H1 (cell line): ENCODE results near the gene OXCT2. TPM values are rescaled to one million over a fixed set of nuclear protein-coding genes. Genes with fewer than 3 reads are reported as not detected.

Experiments
- ATF3 ChIP-seq: IDR thresholded peaks from 2 replicates; pipeline ENCODE4 v1.6.1; 2011; ENCODE audit warnings: low read depth, mild to moderate bottlenecking, low read length; ENCODE audit not compliant: insufficient read depth
- CTCF ChIP-seq, 3 experiments: IDR thresholded peaks; 1 replicate in 2 of 3; 2 replicates in 1 of 3; pipeline versions ENCODE4 v1.5.1 to v1.6.1; 2011; ENCODE audit warnings: low read length in 3 of 3, mild to moderate bottlenecking in 3 of 3, inconsistent platforms in 2 of 3, low read depth in 1 of 3, moderate library complexity in 1 of 3; ENCODE audit not compliant: insufficient read depth in 1 of 3; ENCODE audit errors: control extremely low read depth in 1 of 3
- JUND ChIP-seq: IDR thresholded peaks from 2 replicates; pipeline ENCODE4 v1.6.1; 2011; ENCODE audit warnings: mild to moderate bottlenecking, improper control_type of control experiment, low read length
- KDM1A ChIP-seq: fragments of 200-600, 300-600 bp; sonication (generic); IDR thresholded peaks from 2 replicates; pipeline ENCODE4 v1.7.1; 2016; ENCODE audit warnings: mild to moderate bottlenecking, low read length, borderline replicate concordance
- RAD21 ChIP-seq, 2 experiments: IDR thresholded peaks in 1 of 2; conservative IDR thresholded peaks in 1 of 2; 2 replicates each; pipeline ENCODE4 v1.6.1; 2011; ENCODE audit warnings: low read depth in 2 of 2, low read length in 2 of 2, improper control_type of control experiment in 1 of 2, inconsistent platforms in 1 of 2, mild to moderate bottlenecking in 1 of 2, moderate library complexity in 1 of 2
- RNF2 ChIP-seq: fragments of 200-900, 300-1000 bp; sonication (generic); IDR thresholded peaks from 2 replicates; pipeline ENCODE4 v1.7.1; 2016; ENCODE audit warnings: borderline replicate concordance, low read depth, mild to moderate bottlenecking, antibody characterized with exemption, low read length; ENCODE audit not compliant: poor library complexity, severe bottlenecking; ENCODE audit errors: missing control alignments
- SRF ChIP-seq: IDR thresholded peaks from 2 replicates; pipeline ENCODE4 v1.6.1; 2011; ENCODE audit warnings: mild to moderate bottlenecking, low read depth, low read length, moderate library complexity
- TAF7 ChIP-seq: optimal IDR thresholded peaks from 2 replicates; pipeline ENCODE3; 2011; ENCODE audit warnings: low read depth, mild to moderate bottlenecking, inconsistent platforms, low read length, moderate library complexity, borderline replicate concordance
- TEAD4 ChIP-seq: IDR thresholded peaks from 2 replicates; pipeline ENCODE4 v1.6.1; 2012; ENCODE audit warnings: low read depth, low read length, inconsistent platforms, mixed read lengths
- polyA plus RNA-seq, 7 experiments: library from polyadenylated mRNA; depleted of rRNA in 3 of 7; stranded (reverse) in 5 of 7; unstranded in 2 of 7; fragments of >200 nt in 5 of 7; fragments of 200-250 nt in 2 of 7; gene quantifications; 1 replicate in 5 of 7; 2 replicates in 1 of 7; 4 replicates in 1 of 7; pipeline versions ENCODE4 v1.2.1 to v1.2.3, GENCODE V29; 2011 to 2013; ENCODE audit warnings: missing spikeins in 2 of 7, mixed read lengths in 2 of 7
- total RNA-seq: library from RNA; stranded (reverse); fragmentation: NEBNext Ultra II Directional; extraction: Animal tissue kit (Norgen Biotek cat#: 25700); gene quantifications from 2 replicates; pipeline ENCODE4 v1.2.1, GENCODE V29; 2021

The OXCT2 gene
- total and polyA plus RNA-seq, 2 of the 8 experiments (the other 6 are each of a cell fraction or from before 2014, with no cell fraction given): 2.6 to 2.9 TPM

DNA sequence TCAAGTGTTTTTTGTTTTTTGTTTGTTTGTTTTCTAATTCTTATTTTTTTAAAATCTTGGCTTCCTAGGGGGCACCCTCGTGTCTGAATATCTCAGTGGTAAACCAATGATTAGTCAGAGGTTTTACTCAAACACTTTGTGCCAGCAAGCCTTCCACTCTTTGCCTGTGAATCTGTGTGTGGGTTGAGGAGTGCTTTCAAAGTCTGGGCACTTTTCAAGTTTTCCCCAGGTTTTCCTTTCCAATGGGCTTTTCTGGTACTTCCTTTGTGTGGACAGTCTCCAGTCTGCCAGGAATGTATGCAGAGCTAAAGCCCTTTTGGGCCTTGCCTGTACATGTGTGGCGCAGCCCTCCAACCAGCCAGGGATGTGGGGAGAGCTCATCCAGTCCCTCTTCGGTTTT lies 42.1 kb downstream of the OXCT2 start (continued):
- TF ChIP-seq CTCF (IDR thresholded peaks at IDR 0.05; ENCODE audit: control extremely low read depth in 1 of 3, insufficient read depth in 1 of 3, low read depth in 1 of 3, low read length in 3 of 3) (no peak), RNF2 (no peak), SRF (no peak), ATF3 (no peak), KDM1A (no peak), JUND (no peak), TAF7 (no peak), RAD21 (IDR thresholded peaks at IDR 0.05 in 1 of 2, conservative IDR thresholded peaks at IDR 0.05 in 1 of 2; ENCODE audit: low read depth in 2 of 2, low read length in 2 of 2) (no peak), TEAD4 (no peak)
